ENCODE data around the gene FAR1.

Gene FAR1

DNA sequence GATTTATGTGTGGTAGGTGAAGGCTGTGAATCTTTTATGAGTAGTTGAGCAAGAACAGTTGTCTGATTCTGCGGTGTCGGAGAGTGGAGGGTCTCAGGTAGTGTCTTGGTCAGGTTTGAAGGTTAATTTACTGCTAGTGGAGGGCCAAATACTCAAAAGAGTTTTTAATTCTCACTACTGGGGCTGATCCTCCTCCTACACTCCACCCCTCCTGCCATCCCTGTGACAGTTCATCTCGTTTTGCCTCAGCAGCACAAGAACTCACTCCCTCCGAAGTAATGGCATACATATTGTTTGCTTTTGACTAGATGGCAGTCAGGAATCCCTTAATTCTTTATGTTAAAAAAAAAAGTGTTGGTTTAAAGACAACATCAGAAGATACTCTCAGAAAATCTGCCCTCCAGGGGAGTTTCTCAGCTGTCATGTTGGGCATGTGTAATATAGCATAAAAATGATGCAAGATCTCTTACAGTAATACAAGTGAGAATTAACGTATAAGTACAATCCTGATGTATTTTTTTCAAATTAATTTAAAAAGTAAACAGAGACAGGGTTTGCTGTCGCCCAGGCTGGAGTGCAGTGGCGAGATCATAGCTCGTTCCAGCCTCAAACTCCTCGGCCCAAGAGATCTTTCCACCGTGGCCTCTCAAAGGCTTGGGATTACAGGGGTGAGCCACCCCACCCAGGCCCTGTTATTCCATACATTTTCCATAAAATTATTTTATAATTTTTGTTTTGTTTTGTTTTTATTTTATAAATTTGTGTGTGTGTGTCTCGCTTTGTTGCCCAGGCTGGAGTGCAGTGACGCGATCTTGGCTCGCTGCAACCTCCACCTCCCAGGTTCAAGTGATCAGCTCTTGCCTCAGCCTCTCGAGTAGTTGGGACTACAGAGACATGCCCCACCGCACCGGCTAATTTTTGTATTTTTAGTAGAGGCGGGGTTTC lies 1.3 kb downstream of the FAR1 start:
- DNase-seq (ENCODE audit: low read depth in 2 of 2) = no peak

DNA sequence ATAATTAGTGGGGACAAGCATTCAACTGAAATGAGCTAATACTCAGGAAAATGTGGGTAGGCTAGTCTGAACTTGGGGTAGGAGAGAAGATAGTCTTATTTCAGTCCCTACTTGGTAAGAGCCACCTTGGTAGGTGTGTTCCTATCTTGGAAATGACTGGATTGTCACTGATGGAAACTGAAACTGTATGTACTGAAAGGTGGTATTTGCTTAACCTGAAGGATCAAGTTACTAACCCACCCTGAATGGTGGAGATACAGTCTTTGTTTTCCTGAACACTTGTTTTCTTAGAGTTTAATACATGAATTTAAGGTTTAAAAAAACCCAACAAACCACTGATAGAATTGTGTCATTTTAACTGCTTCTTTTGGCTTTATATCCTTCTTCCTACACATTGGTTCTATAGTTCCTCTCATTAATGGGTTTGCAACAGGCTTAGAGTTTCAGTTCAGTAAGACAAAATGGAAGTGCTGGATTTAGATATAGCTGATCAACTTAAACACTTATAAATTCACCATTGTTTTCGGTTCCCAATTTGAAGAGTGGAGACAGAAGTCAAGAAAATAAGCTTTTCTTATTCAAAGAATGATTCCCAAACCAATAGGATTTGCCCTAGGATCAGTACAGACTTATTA lies 4.2 kb downstream of the FAR1 start:
- DNase-seq (ENCODE audit: low read depth in 2 of 2) = no peak

DNA sequence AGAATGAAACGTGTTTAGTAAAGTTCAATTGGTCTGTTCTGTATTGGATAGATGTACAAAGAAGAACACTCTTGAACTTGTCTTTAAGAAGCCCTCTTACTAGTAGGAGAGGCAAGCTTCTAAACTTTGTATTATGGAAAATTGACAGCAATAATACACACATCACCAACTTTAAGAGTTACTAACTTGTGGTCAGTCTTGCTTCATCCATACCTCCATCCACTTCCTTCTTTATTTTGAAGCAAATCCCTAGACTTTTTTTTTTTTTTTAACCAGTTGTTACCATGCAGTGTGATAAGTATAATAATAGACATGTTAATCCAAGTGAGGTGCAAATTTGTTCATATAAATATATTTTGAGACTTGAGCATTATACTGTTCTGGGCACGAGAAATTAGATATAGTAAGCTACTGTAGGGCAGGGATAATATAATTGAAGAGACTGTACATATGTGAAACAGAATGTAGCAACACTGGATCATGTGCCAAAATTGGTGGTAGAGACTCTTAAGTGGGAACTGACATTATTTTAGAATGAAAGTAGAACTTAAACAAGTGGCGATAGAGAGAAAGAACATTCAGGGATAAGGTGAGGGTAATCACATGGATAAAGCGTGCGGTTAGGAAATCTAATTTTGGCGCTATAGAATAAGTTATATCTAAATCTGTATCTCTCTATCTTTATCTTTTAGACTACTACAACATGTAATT lies 6.5 kb downstream of the FAR1 start:
- DNase-seq (ENCODE audit: low read depth in 2 of 2) = no peak

DNA sequence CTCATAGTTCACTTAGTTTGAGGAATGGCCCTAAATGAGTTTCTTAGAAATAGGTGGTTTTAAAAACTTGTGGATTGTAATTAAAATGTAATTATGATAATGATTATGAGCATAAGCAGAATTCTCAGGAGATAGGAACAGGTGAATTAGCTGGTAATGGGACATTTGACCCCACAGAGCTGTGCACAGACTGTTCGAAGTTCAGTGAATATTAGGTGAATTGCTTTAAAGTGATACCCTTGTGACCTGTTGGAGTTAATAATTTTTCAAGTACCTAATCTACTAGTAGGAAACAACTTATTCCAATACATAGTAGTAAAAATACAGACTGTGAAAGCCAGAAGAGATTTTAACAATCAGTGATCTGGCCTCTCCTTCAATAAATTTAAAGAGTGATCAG lies 8.1 kb downstream of the FAR1 start:
- no peak for DNase-seq (ENCODE audit: low read depth in 2 of 2)

DNA sequence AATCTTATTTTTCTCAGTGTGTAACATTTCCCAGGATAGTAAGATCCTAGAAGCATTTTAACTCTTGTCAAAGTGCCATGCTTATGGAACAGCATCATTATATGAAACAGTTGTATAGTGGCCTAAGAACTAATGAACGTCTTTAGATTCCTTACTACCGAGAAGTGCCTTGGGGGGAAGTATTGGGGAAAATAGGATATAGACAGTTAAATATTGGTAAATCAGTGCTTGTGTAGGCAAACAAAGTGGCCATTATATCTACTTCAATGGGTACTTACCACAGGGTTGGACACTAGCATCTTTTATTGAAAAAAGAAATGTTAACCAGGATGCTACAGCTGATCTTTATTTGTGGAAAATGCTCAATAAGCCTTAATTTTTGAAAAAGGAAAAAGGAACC lies 11.3 kb downstream of the FAR1 start:
- no peak for DNase-seq (ENCODE audit: low read depth in 2 of 2)

DNA sequence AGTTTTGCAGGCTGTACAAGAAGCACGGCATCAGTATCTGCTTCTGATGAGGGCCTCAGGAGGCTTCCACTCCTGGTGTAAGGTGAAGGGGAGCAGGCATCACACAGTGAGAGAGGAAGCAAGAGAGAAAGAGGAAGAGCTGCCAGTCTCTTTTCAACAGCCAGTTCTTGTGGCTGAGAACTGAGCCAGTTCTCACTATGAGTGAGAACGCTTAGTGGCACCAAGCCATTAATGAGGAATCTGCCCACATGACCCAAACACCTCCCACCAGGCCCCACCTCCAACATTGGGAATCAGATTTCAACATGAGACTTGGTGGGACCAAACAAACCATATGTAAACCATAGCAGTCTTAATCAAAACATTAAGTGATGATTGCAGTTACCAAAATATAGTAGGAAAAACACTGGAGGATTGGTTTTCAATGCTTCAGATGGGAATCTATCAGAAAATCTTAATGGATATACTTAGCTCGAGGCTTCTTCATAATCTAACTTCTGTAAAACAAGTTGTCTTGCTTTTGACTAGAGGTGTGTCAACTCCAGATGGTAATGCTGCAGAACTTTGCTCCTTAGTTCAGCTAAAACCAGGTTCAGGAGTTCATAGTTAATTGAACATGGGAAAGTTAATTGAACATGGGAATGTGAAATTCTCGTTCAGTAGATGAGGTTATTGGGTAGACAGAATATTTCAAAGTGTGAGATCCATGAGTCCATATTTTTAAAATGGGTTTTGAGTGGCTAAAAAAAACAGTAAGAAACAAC lies 12.2 kb downstream of the FAR1 start:
- DNase-seq (ENCODE audit: low read depth in 2 of 2) = no peak

DNA sequence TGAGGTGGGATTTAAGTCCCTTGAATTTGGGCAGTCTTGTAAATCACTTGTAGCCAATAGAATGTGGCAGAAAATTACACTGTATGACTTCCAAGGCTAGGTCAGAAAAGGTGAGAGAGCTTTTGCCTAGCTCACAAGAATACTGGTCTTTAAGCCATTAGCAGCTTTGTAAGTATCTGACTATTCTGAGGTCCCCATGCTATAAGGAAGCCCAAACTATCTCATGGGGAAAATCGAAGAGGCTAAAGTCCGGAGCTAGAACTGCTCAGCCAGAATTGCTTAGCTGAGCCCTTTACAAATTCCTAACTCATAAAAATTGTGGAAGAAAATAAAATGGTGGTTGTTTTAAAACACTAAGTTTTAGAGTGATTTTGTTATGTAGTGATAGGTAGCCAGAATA lies 13.0 kb downstream of the FAR1 start:
- no peak for DNase-seq (ENCODE audit: low read depth in 2 of 2)

DNA sequence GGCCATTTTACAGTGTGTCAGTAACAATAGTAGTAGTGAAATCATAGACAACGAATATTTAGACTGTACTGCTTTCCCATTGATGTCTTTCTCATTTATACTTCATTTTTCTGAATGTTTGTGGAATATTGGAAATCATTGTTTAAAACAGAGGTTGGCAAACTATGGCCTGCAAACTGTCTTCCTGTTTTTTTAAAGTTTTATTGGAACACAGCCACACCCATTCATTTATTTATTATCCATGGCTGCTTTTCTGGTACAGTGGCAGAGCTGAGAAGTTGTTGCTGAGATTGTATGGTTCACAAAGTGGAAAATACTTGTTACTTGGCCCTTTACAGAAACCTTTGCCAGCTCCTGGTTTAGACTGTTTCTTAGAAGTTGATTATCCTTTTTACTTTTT lies 13.7 kb downstream of the FAR1 start:
- no peak for DNase-seq (ENCODE audit: low read depth in 2 of 2)

DNA sequence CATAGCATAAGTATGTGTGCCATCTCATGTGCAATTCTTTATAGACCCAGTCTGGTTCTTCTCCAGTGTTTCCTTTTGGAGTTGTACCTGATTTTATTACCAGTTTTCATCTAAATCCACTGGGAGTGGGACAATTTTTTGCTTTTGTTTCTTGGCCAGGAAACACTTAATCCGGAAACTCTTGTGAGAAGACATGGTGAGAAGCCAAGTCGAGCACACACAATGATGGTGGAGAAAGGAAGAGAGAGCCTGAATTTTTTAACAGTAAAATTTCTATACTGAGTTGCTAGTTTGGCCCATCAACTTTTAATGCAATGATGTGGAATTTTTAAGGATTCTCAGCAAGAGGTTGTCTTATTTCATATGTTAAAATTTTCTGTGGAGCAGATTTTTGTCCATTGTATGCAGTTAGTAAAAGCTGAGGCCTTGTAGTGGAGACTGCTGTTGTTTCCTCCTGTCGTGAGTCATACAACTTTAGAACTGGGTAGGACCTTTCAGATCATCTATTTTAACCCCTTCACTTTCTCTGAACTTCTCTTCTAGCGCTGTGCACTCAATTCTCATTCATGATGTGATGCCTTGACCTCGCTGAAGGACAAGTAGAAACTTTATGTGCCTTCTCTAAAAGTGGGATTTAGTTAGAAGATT lies 17.1 kb downstream of the FAR1 start:
- no peak for DNase-seq (ENCODE audit: low read depth in 2 of 2)

DNA sequence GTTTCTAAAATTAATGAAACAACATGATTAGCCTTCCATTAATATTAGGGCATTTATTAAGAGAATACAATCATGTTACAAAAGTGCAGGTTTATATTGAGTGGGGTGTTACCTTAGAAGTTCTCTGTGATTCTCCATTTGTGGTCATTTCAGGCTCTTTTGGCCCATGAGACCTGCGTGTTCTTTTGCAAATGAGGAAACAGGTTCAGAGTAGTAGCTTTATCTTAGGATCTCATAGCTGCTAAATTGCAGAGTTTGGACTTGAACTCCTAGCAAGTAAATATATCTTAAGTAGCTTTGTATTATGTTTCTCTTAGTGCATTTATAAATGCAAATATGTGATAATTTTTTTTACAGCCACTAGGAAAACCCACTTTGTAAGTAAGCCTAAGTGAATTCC lies 18.3 kb downstream of the FAR1 start:
- DNase-seq (ENCODE audit: low read depth in 2 of 2) = no peak

DNA sequence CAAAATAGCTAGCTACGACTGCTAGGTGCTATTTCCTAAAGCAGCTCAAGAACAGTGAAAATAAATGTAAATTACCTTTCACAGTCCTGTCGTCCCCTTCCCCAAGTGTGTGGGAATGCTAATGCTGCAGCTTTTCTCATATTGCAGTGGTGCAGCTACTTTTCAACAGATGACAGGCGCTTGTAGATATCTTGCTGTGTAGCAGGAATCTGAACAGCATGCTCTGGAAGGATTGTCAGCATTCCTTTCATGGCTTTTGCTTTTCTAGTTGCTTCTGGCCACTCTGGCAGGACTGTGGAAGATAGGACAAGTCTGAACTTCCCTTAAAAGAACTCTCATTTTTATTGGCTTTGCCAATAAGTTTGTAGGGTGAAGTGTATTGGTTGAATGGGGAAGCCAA lies 18.8 kb downstream of the FAR1 start:
- no peak for DNase-seq (ENCODE audit: low read depth in 2 of 2)

DNA sequence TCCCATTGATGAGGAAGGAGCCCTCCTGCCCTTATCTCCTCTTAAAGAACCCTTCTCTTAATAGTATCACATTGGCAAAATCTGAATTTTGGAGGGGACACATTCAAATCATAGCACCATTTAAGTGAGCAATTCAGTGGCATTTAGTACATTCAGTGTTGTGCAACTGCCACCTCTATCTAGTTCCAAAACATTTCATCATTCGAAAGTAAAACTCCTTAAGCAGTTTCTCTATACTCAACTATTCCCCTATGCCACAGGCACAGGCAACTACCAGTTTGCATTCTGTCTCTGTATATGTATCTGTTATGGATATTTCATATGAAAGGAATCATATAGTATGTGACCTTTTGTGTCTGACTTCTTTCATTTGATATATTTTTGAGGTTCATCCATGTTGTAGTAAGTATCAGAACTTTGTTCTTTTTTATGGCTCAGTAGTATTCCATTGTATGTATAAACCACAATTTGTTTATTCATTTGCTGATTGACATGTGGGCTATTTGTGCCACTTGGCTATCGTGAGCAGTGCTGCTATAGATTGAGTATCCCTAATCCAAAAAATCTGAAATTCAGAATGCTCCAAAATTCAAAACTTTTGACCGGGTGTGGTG lies 22.9 kb downstream of the FAR1 start:
- no peak for DNase-seq (ENCODE audit: low read depth in 2 of 2)

DNA sequence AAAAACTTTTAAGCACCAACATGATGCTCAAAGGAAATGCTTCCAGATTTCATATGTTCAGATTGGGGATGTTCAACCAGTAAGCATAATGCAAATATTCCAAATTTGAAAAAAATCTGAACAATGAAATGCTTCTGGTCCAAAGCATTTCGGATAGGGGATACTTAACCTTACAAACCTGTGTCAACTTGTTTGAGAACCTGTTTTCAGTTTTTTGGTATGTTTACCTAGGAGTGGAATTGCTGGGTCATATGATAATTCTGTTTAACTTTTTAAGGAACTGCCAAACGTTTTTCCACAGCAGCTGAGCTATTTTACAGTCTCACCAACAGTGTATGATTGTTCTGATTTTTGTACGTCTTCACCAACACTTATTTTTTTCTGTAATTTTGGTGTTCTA lies 23.7 kb downstream of the FAR1 start:
- DNase-seq (ENCODE audit: low read depth in 2 of 2) = no peak

DNA sequence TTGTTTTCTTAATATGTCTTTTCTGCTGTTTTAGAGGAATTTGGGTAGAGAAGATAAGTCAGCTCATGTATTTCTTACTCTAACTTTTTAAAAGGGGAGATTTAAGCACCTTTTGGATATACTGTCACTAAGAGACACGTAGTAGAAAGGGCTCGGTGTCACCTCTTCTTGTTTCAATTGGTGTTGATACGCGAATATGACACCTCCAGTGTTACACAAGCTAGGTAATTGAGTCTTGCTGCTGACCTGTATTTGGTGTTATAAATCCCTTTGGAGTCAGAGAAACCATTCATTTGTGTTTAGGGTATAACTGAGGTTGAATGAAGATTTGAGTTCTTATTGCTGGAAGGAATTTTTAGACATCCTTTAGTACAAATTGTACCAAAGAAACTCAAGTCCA lies 25.6 kb downstream of the FAR1 start:
- no peak for DNase-seq (ENCODE audit: low read depth in 2 of 2)

DNA sequence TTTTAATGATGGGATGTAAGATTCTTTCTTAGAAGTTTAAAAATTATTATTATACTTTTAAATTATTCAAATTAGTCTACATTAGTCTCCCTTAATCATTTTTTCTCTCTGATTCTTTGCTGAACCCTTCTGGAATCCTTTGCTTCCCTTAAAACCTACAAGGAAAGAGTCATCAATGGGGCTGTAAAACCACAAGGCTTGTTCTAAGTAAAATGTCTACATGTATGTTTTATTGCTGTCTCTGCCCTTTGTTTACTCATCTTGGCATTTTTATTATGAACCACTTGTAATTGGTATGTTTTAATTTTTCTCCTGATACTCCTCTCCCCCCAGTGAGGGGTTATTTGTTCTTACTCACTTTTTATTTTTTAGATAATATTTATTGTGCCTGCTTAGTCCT lies 27.4 kb downstream of the FAR1 start:
- DNase-seq (ENCODE audit: low read depth in 2 of 2) = no peak

DNA sequence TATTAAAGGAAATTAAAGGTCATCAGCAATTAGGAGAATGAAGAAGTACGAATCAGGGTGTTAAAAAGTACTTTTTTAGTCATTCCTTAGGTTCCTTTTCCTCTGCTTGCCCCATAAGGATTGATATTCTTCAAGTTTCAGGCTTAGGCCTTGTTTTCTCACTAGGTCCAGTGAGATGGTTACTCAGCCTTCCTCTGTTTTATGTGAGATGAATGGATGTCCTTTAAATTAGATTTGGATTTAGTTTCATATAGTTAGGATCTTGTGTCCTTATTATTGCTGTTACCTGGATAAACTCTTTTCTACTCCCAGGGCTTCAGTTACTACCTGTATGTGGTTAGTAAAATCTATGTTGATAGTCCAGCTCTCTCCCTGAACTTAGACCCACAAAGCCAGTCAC lies 29.2 kb downstream of the FAR1 start:
- no peak for DNase-seq (ENCODE audit: low read depth in 2 of 2)

DNA sequence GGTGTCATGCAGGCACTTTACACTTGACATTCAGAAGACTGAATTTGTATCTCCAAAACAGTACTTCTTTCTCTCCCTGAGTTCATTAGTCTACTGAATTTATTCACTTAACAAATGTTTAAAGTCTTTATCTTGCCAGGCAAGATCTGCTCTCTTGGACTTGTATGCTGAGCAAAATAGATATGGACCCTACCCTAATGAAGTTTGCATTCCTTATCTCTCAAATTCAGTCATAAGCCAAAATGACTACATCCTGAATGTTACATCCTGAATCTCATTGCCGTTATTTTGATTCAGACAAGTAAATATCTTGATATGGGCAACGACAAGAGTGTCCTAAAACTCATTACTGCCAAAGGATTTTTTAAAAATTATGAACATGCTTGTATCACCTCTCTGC lies 29.7 kb downstream of the FAR1 start:
- no peak for DNase-seq (ENCODE audit: low read depth in 2 of 2)

DNA sequence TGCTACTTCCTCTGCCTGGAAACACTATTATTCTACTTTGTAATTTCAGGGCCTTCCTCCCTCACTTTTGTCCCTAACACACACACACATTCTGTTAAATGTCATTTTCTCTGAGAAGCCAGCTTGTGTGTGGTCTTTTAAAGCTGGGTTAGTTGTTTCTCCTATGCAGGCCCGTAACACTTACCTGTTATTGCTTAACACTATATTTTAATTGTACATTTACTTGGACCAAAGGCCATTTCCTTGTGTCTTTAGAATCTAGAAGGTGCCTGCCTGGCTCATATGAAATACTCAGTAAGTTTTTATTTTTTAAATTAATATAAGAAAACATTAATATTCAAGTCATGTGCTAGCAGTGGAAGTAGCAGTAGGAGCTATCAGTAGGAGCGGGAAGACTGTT lies 30.6 kb downstream of the FAR1 start:
- DNase-seq (ENCODE audit: low read depth in 2 of 2) = no peak

DNA sequence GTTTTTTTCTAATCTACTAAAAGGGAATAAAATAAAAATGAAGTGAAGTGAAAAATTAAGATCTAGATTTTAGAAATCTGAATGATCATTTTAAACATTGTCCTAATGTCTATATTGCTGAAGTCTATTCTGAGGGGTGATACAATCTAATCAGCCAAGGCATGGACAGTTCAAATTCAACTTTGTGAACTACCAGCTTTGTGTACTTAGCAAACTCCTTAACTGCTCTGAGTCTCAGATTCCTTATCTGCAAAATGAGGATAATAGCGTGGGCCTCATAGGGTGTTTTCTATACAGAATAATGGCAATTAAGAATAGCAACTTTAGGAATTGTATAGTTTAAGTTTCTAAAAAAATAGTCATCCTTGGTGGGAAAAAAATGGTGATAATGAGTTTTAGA lies 31.4 kb downstream of the FAR1 start:
- no peak for DNase-seq (ENCODE audit: low read depth in 2 of 2)

DNA sequence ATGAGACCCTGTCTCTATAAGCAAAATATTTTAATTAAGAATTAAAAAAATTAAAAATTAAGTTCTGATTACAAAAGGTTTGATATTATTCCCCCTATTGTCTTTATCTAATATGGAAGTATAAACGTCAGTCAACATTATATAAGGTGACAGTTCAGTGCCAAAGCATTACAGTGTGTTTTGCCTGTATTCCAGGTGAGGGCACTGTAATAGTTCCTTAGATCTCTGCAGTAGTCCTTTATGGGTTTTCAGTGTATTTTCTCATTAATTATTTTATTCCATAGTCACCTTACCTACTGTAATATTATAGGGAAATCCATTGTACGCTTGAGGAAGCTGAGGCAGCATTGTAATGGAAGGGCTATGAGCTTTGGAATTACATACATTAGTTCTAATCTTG lies 33.0 kb downstream of the FAR1 start:
- no peak for DNase-seq (ENCODE audit: low read depth in 2 of 2)

DNA sequence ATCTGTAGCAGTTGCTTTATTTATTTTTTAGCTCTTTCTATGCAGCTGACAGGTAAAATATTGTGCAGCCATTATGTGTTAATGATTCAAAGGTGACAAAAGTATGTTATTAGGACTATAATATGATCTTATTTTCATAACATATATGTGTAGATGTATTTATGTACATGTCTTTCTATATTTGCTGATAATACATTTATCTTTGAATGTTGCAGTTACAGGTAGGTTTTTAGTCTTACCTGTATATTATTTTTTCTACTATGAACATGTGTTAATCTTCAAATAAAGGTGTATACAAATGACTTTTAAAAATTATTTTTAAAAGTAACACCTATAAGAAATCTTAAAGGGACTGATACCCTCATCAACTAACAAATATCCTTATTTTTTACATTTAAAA lies 33.6 kb downstream of the FAR1 start:
- no peak for DNase-seq (ENCODE audit: low read depth in 2 of 2)
